Left ventricle myocardium inferior (tissue), 1 donor: Measurements from ENCODE around the gene ALG8. TPM values are rescaled to one million over a fixed set of nuclear protein-coding genes. Genes with fewer than 3 reads are reported as not detected.

Experiments used
- DNase-seq: peaks from one replicate; pipeline ENCODE4 v3.0.0-alpha.2; 2020
- H3K27ac ChIP-seq: fragments of 200-600 bp; replicated peaks from 2 replicates; pipeline ENCODE4 v1.8.0; 2021
- H3K27me3 ChIP-seq: fragments of 200-600 bp; 2 replicates; pipeline ENCODE4 v1.8.0; 2021; ENCODE audit warnings: low read depth
- H3K36me3 ChIP-seq: fragments of 200-600 bp; 2 replicates; pipeline ENCODE4 v1.8.0; 2021
- H3K4me1 ChIP-seq: fragments of 200-600 bp; 2 replicates; pipeline ENCODE4 v1.8.0; 2021
- H3K4me3 ChIP-seq: fragments of 200-600 bp; 2 replicates; pipeline ENCODE4 v1.8.0; 2021; ENCODE audit warnings: mild to moderate bottlenecking, moderate library complexity
- H3K9me3 ChIP-seq: fragments of 200-600 bp; replicated peaks from 2 replicates; pipeline ENCODE4 v1.8.0; 2021
- intact Hi-C: fragments of 100-400 bp; cut with micrococcal nuclease; formaldehyde crosslinking; loops from one replicate; pipeline ENCODE4 v1.11.0; 2022
- total RNA-seq: library from RNA; stranded (reverse); fragmentation: NEBNext Ultra II Directional; extraction: Animal tissue kit (Norgen Biotek cat#: 25700); gene quantifications from one replicate; pipeline ENCODE4 v1.2.1, GENCODE V29; 2021
- TF ChIP-seq, protein P1 (sequence below): fragments of 200-600 bp; IDR thresholded peaks from 2 replicates; pipeline ENCODE4 v1.8.0; 2021; ENCODE audit warnings: antibody characterized with exemption, mild to moderate bottlenecking, borderline replicate concordance
- donor health status: DM: no; HTN: yes; CAD: no; lungs with severe emphysema.

The ALG8 gene
- total RNA-seq, 1 donor from 2014 or later, result 15.3 TPM

DNA sequence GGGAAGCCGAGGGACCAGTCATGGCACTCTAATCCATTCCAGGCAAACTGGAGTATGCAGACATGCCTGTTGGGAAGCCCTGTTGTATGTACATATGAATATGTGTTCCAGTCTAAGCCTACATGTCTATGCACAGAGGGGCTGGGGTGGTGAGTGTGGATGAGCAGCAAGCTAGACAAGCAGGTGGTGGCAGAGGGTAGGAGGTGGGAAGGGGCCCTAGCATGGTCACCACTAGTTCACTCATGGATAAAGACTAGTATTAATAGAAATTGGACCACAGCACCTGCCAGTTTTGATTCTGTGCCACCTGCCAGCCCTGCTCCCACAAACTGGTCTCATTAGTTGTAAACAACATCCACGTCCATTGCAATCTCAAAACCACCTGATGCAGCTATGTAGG, 74.2 kb downstream of the ALG8 start:
- Histone ChIP-seq H3K36me3 (peaks cover 13% of the 10 kb centered on the region), H3K27ac (no peak overlapping the region), H3K9me3 (no peaks in the 10 kb centered on the region), H3K27me3 (no peaks in the 10 kb centered on the region), H3K4me1 (peaks cover 52% of the 10 kb centered on the region), H3K4me3 (no peak overlapping the region)
- TF ChIP-seq, protein P1, sequence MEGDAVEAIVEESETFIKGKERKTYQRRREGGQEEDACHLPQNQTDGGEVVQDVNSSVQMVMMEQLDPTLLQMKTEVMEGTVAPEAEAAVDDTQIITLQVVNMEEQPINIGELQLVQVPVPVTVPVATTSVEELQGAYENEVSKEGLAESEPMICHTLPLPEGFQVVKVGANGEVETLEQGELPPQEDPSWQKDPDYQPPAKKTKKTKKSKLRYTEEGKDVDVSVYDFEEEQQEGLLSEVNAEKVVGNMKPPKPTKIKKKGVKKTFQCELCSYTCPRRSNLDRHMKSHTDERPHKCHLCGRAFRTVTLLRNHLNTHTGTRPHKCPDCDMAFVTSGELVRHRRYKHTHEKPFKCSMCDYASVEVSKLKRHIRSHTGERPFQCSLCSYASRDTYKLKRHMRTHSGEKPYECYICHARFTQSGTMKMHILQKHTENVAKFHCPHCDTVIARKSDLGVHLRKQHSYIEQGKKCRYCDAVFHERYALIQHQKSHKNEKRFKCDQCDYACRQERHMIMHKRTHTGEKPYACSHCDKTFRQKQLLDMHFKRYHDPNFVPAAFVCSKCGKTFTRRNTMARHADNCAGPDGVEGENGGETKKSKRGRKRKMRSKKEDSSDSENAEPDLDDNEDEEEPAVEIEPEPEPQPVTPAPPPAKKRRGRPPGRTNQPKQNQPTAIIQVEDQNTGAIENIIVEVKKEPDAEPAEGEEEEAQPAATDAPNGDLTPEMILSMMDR, result no peak
- intact Hi-C loops, result no loop called here
- no peak for DNase-seq

DNA sequence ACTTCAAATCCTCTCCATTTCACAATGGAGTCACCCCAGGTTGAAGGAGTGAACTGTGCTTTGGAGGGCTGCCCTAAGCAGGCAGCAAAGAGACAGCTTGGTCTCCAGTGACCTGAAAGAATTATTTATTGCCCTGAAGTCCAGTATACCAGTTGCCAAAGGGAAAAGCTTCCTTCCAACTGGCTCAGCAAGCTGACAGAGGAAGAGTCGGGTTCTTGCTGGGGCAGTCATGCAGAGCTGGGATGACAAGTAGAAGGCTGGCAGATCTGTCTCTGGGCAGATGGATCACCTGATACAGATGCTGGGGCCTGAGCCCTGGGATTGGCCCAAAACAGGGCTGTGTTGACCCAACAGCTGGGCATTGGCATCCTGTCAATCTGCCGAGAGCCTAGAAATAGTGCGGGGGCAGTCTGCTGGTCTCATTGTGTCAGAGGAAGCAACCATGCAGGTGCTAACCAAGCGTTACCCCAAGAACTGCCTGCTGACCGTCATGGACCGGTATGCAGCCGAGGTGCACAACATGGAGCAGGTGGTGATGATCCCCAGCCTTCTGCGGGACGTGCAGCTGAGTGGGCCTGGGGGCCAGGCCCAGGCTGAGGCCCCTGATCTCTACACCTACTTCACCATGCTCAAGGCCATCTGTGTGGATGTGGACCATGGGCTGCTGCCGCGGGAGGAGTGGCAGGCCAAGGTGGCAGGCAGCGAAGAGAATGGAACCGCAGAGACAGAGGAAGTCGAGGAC, 75.8 kb downstream of the ALG8 start, which contains the start of gene THRSP:
THRSP (plus strand) TSS at position 422 of the 742 bp plus-strand sequence; CDS start at position 443, 21 bp downstream.
- no peak for DNase-seq
- no peaks in the 10 kb centered on the region for H3K9me3 ChIP-seq
- peaks cover 10% of the 10 kb centered on the region for H3K36me3 ChIP-seq
- TF ChIP-seq, protein P1, result no peak
- no peak within 1 kb of the TSS for H3K27ac ChIP-seq
- H3K4me3 ChIP-seq, result no peak within 1 kb of the TSS
- H3K27me3 ChIP-seq, result no peaks in the 10 kb centered on the region
- intact Hi-C loops, result no loop called here
- peaks cover 40% of the 10 kb centered on the region for H3K4me1 ChIP-seq

GRCh38 chr11:78062671-78063070, 76.8 kb downstream of the ALG8 start:
- no peak for DNase-seq
- Histone ChIP-seq H3K27me3 (no peaks in the 10 kb centered on the region), H3K4me1 (peaks cover 32% of the 10 kb centered on the region), H3K36me3 (peaks cover 6% of the 10 kb centered on the region), H3K4me3 (no peak overlapping the region), H3K9me3 (no peaks in the 10 kb centered on the region), H3K27ac (no peak overlapping the region)
- TF ChIP-seq, protein P1, result no peak
- intact Hi-C loops, result no loop called here

- intact Hi-C loops, result no loop called here
- Histone ChIP-seq H3K36me3 (no peaks in the 10 kb centered on the region), H3K27ac (peak overlapping the region; percentile 73), H3K4me1 (peaks cover 28% of the 10 kb centered on the region), H3K27me3 (no peaks in the 10 kb centered on the region), H3K4me3 (no peak overlapping the region), H3K9me3 (no peaks in the 10 kb centered on the region)
- TF ChIP-seq, protein P1, result no peak
- DNase-seq, result no peak
These were observed 77.5 kb downstream of the ALG8 start for GRCh38 chr11:78061921-78062311.

- Histone ChIP-seq H3K4me3 (no peak overlapping the region), H3K4me1 (peaks cover 28% of the 10 kb centered on the region), H3K9me3 (no peaks in the 10 kb centered on the region), H3K27ac (peak overlapping the region; percentile 73), H3K27me3 (no peaks in the 10 kb centered on the region), H3K36me3 (no peaks in the 10 kb centered on the region)
- TF ChIP-seq, protein P1, result no peak
- intact Hi-C loops, result no loop called here
- peak; percentile 67 for DNase-seq
These were observed 78.1 kb downstream of the ALG8 start for GRCh38 chr11:78061088-78061920.
